HG03354 (cell line): Measurements from ENCODE around the gene CEP112.

ENCODE experiments used
- ATAC-seq: cut with Tn5 transposase; IDR thresholded peaks from one replicate; pipeline ENCODE4 v1.9.1; 2021; ENCODE audit warnings: mild to moderate bottlenecking; ENCODE audit not compliant: unreplicated experiment, poor library complexity, severe bottlenecking

CEP112 gene

GRCh38 chr17:65953316-65954147 lies 238.4 kb downstream of the CEP112 start:
- no peak for ATAC-seq

DNA sequence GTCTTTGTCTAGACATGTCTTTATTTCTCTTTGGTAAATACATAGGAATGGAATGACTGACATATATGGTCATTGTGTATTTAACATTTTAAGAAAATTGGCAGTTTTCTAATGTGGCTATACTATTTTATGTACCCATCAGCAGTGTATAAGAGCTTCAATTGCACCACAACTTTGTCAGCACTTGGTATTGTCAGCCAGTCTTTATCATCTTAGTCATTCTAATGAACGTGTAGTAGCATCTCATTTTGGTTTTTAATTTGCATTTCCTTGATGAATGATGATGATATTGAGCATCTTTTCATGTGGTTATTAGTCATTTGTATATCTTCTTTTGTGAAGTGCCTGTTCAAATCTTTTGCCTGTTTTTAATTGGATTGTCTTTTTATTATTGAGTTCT lies 239.3 kb downstream of the CEP112 start:
- no peak for ATAC-seq

- no peak for ATAC-seq
Observed at GRCh38 chr17:65952015-65952414, 239.9 kb downstream of the CEP112 start.

DNA sequence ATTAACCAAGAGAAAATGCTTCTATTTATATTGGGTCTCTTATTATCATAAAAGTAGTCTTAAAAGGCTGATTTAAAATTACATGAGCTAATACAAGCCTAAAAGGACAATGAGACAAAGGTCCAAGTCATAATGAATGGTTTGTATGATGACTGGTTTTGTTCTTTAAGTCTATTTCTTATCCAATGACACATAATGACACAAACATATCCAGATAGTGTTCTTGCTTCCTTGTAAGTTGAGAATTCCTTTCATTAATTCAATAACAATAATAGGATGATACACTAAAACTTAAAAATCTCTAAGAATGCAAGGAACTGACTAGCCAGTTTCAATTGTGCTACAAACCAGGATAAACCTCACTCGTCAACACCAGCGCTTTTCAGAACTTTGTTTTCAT lies 244.1 kb downstream of the CEP112 start:
- ATAC-seq = no peak

DNA sequence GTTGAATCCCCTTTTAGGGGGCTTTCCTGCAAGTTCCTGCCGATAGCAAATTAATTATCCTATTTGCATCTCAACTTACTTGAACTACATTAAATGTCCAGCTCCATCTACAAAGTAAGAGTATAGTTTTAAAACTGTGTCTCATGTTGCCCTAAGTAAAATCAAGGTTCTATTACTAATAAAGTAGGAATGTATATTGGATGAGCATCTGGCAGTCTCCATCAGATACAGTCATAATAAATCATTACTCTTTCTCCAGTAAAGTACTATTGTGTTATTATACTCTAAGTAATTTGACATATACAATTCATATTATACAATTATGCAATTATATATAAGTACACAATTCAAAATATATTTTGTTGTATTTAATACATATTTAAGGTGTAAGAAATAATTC lies 249.3 kb downstream of the CEP112 start:
- no peak for ATAC-seq

- ATAC-seq = no peak
Observed at GRCh38 chr17:65941356-65941899, 250.5 kb downstream of the CEP112 start.

DNA sequence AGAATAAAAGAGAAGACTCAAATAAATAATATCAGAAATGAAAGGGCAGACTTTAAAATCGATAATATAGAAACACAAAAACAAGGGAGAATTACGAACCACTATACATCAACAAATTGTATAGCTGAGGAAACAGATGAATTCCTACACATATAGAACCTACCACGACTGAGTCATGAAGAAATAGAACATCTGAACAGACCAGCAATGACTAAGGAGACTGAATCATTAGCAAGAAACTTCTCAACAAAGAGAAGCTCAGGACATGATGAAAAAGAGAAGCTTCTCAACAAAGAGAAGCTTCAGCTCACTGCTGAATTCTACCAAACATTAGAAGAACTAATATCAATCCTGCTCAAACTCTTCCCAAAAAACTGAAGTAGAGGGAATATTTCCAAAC lies 255.9 kb downstream of the CEP112 start:
- ATAC-seq = no peak

GRCh38 chr17:65933290-65933689 lies 258.6 kb downstream of the CEP112 start:
- ATAC-seq = no peak

- no peak for ATAC-seq
Observed at GRCh38 chr17:65931246-65932149, 260.4 kb downstream of the CEP112 start.

GRCh38 chr17:65930140-65930730 lies 261.7 kb downstream of the CEP112 start:
- no peak for ATAC-seq

GRCh38 chr17:65926599-65926998 lies 265.3 kb downstream of the CEP112 start:
- ATAC-seq = no peak

- ATAC-seq = no peak
Observed at GRCh38 chr17:65925606-65926307, 266.2 kb downstream of the CEP112 start.

GRCh38 chr17:65920996-65921395 lies 270.9 kb downstream of the CEP112 start:
- ATAC-seq = no peak

DNA sequence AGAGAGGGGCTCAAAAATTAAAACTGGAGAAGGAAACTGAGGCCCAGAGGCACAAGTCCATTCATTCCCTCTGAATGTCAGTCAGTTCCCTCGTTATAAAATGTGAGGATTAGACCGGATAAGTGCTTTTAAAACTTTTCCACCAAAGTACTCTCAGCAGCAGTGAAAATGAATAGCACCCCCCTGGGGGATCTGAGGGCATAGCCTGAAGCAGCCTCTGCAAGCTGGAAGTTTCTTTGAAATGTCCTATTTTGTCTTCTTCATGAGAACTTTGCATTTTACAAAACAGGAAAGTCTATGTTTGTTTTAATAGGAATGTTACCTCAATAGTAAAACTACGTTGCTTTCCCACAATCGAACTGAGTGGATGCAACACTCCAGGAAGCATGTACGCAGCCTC lies 273.0 kb downstream of the CEP112 start:
- ATAC-seq = no peak

- ATAC-seq = no peak
Observed at GRCh38 chr17:65918500-65918899, 273.4 kb downstream of the CEP112 start.

DNA sequence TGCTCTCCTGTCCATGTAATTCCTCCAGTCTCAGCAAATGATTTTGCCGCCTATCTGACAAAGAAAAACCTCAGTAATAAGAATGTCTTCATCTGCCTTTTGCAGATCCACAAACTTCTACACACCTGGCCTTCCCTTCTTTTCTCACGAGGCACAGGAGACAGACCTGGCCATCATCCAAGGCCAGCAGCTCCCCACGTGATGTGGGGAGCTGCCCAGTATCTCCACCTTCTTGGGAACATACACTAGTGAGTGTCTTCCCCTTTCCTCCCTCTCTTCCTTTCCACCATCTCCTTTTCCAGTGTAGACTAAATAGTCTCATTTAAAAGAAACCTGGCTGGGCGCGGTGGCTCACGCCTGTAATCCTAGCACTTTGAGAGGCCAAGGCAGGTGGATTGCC lies 274.4 kb downstream of the CEP112 start:
- ATAC-seq = no peak

GRCh38 chr17:65916425-65916824 lies 275.5 kb downstream of the CEP112 start:
- ATAC-seq = no peak

DNA sequence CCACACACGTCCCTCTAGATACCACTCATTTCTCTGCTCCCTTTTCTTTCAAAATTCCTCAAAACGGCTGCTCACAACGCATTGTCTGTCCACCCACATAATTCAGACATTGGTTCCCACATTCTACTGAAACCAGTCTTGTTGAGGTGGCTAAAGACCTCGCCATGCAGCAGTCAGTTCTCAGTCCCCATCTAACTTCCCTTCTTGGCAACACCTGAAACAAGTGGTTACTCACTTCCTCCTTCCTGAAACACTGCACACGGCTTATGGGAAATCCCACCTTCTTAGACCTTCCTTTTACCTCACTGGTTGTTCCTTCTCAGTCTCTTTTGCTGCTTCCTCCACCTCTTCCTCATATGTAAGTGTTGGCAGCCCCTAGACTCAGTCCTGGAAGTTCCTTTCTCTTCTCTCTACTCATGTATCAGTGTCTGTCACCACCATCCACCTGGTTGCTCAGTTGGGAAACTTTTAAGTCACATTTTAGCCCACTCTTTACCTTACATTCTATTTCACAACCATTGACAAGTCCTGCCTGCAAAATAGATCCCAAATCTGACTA lies 277.1 kb downstream of the CEP112 start:
- ATAC-seq = peak; percentile 98

DNA sequence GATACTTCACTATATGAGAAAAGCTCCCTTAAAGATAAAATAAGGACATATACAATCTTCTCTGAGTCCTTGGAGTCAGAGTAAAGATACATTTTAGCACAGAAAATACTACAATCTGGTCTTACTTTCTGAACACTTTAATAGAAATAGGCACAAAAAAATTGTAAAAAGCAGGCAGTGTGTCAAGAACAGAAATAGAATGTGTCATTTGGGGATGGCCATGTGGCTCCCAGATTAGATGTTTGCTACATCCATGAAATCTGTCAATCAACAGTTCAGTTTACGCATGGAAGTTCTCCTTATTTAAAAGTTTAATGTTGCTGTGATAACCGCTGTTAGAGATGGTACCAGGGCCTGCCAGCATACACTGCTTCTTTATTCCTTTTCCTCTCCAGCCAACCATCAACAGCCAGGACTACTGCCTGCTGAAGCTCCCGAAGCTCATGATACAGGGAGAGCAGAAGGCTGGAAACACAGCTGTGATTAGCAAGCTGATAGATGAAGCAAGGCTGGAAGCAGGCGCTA lies 278.5 kb downstream of the CEP112 start:
- no peak for ATAC-seq
